Measurements from ENCODE around the gene STAM2.
"Not testable (repeated sequence)": the region's sequence is repeated elsewhere in the genome, so short reads cannot be mapped to it uniquely, and the experiment has no call there.

DNA sequence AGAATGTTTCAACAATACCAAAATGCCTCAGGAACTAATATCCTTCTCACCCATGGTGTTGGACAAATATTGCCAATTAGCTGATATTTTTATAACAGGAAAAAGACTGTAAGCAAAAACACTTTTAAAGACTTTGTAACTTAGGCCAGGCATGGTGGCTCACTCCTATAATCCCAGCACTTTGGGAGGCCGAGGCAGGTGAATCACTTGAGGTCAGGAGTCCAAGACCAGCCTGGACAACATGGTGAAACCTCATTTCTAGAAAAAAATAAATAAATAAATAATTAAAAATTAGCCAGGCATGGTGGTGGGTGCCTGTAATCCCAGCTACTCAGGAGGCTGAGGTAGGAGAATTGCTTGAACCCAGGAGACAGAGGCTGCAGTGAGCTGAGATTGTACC, 8.1 kb downstream of the STAM2 start:
- TF ChIP-seq, protein P1, sequence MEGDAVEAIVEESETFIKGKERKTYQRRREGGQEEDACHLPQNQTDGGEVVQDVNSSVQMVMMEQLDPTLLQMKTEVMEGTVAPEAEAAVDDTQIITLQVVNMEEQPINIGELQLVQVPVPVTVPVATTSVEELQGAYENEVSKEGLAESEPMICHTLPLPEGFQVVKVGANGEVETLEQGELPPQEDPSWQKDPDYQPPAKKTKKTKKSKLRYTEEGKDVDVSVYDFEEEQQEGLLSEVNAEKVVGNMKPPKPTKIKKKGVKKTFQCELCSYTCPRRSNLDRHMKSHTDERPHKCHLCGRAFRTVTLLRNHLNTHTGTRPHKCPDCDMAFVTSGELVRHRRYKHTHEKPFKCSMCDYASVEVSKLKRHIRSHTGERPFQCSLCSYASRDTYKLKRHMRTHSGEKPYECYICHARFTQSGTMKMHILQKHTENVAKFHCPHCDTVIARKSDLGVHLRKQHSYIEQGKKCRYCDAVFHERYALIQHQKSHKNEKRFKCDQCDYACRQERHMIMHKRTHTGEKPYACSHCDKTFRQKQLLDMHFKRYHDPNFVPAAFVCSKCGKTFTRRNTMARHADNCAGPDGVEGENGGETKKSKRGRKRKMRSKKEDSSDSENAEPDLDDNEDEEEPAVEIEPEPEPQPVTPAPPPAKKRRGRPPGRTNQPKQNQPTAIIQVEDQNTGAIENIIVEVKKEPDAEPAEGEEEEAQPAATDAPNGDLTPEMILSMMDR (IDR thresholded peaks at IDR 0.05; ENCODE audit: low read length) = not testable (repeated sequence)
- not testable (repeated sequence) for TF ChIP-seq EZH2 (optimal IDR thresholded peaks at IDR 0.05; ENCODE audit: low read depth, low read length)
